Loucy (cell line): ENCODE data around the gene FHOD1.

Source experiments
- EZH2phosphoT487 ChIP-seq: fragments of 200-600 bp; IDR thresholded peaks from 2 replicates; pipeline ENCODE4 v1.6.1; 2018; ENCODE audit warnings: antibody characterized with exemption, mild to moderate bottlenecking, moderate library complexity, borderline replicate concordance
- TF ChIP-seq, protein P1 (sequence below): fragments of 200-600 bp; sonication (generic); conservative IDR thresholded peaks from 2 replicates; pipeline ENCODE4 v1.5.1; 2014; ENCODE audit warnings: mild to moderate bottlenecking, antibody characterized with exemption, low read length

DNA sequence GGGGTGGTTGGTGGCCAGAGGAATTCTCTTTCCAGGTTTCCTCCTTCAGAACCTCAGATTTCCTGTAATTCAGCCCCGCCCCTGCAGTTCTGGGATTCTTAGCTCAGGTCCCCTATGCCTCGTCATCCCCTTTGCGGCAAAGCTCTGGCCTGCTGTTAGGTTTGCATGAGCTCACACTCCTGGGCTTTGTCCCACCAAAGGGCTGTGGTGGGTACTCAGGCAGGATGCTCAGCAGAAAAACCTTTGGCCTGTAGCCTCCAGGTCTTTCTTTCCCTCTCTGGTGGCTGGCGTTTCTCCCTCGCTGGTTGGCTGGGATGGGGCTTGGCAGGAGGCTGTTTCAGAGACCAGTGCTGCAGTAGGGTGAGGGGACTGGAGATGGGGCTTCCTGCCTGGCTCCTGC is 22.5 kb upstream of the FHOD1 start:
- TF ChIP-seq, protein P1, sequence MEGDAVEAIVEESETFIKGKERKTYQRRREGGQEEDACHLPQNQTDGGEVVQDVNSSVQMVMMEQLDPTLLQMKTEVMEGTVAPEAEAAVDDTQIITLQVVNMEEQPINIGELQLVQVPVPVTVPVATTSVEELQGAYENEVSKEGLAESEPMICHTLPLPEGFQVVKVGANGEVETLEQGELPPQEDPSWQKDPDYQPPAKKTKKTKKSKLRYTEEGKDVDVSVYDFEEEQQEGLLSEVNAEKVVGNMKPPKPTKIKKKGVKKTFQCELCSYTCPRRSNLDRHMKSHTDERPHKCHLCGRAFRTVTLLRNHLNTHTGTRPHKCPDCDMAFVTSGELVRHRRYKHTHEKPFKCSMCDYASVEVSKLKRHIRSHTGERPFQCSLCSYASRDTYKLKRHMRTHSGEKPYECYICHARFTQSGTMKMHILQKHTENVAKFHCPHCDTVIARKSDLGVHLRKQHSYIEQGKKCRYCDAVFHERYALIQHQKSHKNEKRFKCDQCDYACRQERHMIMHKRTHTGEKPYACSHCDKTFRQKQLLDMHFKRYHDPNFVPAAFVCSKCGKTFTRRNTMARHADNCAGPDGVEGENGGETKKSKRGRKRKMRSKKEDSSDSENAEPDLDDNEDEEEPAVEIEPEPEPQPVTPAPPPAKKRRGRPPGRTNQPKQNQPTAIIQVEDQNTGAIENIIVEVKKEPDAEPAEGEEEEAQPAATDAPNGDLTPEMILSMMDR, result no peak
- TF ChIP-seq EZH2phosphoT487, result no peak
